Chondrocyte (in vitro differentiated cells): ENCODE results near the gene RGS1. TPM values are rescaled to one million over a fixed set of nuclear protein-coding genes. Genes with fewer than 3 reads are reported as not detected.

Source experiments
- DNase-seq: peaks from one replicate; pipeline ENCODE4 v3.0.0; 2021; ENCODE audit warnings: mixed read lengths, low spot score
- H3K27ac Mint-ChIP-seq: one replicate; pipeline ENCODE4 v1.8.0; 2021; ENCODE audit warnings: mild to moderate bottlenecking, moderate library complexity, mixed read lengths; ENCODE audit not compliant: unreplicated experiment
- H3K27me3 Mint-ChIP-seq: 2 replicates; pipeline ENCODE4 v1.8.0; 2021; ENCODE audit warnings: low read depth, mixed read lengths
- H3K36me3 Mint-ChIP-seq: 2 replicates; pipeline ENCODE4 v1.8.0; 2021; ENCODE audit warnings: low read depth, mixed read lengths
- H3K4me1 Mint-ChIP-seq: 2 replicates; pipeline ENCODE4 v1.8.0; 2021; ENCODE audit warnings: low read depth, mild to moderate bottlenecking, mixed read lengths
- H3K4me3 Mint-ChIP-seq: one replicate; pipeline ENCODE4 v1.8.0; 2021; ENCODE audit warnings: mild to moderate bottlenecking, moderate library complexity, mixed read lengths; ENCODE audit not compliant: unreplicated experiment
- H3K9me3 Mint-ChIP-seq: 2 replicates; pipeline ENCODE4 v1.8.0; 2021; ENCODE audit warnings: low read depth, mixed read lengths
- total RNA-seq: library from RNA; stranded (reverse); gene quantifications from 3 replicates; pipeline ENCODE4 v1.2.1, GENCODE V29; 2021
- TF ChIP-seq, protein P1 (sequence below): fragments of 200-600 bp; sonication (generic); IDR thresholded peaks from 2 replicates; pipeline ENCODE4 v1.5.0; 2021; ENCODE audit warnings: antibody characterized with exemption, mild to moderate bottlenecking, moderate library complexity

The RGS1 gene
- total RNA-seq, 1 donor from 2014 or later: not detected

DNA sequence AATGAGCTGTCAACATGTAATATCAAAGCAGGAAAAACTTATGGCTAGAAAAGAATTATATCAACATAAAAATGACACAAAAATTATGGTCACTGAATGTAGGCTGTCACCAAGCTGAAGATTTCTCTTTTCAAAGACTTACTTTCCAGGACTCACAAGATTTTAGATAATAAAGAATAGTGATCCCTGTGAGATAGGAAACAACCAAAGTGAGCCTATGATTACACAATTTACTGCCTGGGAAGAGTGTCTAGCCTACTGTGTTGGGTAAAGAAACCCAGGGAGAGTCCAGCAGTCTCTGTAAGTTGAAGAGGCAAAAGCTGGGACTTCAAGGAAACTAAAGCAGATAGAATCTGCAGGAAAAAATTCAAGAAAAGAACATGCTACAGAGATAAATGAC, 20.2 kb upstream of the RGS1 start:
- H3K9me3 Mint-ChIP-seq: peaks cover 8% of the 10 kb centered on the region
- no peaks in the 10 kb centered on the region for H3K27me3 Mint-ChIP-seq
- TF ChIP-seq, protein P1, sequence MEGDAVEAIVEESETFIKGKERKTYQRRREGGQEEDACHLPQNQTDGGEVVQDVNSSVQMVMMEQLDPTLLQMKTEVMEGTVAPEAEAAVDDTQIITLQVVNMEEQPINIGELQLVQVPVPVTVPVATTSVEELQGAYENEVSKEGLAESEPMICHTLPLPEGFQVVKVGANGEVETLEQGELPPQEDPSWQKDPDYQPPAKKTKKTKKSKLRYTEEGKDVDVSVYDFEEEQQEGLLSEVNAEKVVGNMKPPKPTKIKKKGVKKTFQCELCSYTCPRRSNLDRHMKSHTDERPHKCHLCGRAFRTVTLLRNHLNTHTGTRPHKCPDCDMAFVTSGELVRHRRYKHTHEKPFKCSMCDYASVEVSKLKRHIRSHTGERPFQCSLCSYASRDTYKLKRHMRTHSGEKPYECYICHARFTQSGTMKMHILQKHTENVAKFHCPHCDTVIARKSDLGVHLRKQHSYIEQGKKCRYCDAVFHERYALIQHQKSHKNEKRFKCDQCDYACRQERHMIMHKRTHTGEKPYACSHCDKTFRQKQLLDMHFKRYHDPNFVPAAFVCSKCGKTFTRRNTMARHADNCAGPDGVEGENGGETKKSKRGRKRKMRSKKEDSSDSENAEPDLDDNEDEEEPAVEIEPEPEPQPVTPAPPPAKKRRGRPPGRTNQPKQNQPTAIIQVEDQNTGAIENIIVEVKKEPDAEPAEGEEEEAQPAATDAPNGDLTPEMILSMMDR: no peak
- no peak overlapping the region for H3K27ac Mint-ChIP-seq
- no peak overlapping the region for H3K4me3 Mint-ChIP-seq
- DNase-seq: no peak
- H3K36me3 Mint-ChIP-seq: peaks cover 2% of the 10 kb centered on the region
- peaks cover 47% of the 10 kb centered on the region for H3K4me1 Mint-ChIP-seq

DNA sequence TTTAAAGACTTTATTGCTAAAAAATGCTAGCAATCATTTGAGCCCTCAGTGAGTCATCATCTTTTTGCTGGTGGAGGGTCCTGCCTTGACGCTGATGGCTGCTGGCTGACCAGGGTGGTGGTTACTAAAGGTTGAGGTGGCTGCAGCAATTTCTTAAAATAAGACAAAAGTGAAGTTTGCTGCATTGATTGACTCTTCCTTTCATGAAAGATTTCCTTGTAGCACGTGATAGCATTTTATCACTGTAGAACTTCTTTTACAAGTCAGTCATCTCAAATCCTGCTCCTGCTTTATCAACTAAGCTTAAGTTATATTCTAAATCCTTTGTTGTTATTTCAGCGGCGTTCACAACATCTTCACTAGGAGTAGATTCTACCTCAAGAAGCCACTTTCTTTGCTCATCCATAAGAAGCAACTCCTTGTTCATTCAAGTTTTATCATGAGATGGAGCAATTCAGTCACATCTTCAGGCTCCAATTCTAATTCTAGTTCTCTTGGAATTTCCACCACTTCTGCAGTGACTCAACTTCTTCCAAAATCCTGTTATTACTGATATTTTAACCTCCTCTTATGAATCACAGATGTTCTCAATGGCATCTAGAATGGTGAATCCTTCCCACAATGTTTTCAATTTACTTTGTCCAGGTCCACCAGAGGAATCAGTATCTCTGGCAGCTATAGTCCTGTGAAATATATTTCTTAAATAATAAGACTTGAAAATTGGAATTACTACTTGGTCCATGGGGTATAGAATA, 17.6 kb upstream of the RGS1 start:
- H3K9me3 Mint-ChIP-seq: peaks cover 8% of the 10 kb centered on the region
- no peak overlapping the region for H3K4me3 Mint-ChIP-seq
- H3K4me1 Mint-ChIP-seq: peaks cover 36% of the 10 kb centered on the region
- no peak overlapping the region for H3K27ac Mint-ChIP-seq
- no peak for DNase-seq
- peaks cover 2% of the 10 kb centered on the region for H3K36me3 Mint-ChIP-seq
- TF ChIP-seq, protein P1: no peak
- no peaks in the 10 kb centered on the region for H3K27me3 Mint-ChIP-seq

DNA sequence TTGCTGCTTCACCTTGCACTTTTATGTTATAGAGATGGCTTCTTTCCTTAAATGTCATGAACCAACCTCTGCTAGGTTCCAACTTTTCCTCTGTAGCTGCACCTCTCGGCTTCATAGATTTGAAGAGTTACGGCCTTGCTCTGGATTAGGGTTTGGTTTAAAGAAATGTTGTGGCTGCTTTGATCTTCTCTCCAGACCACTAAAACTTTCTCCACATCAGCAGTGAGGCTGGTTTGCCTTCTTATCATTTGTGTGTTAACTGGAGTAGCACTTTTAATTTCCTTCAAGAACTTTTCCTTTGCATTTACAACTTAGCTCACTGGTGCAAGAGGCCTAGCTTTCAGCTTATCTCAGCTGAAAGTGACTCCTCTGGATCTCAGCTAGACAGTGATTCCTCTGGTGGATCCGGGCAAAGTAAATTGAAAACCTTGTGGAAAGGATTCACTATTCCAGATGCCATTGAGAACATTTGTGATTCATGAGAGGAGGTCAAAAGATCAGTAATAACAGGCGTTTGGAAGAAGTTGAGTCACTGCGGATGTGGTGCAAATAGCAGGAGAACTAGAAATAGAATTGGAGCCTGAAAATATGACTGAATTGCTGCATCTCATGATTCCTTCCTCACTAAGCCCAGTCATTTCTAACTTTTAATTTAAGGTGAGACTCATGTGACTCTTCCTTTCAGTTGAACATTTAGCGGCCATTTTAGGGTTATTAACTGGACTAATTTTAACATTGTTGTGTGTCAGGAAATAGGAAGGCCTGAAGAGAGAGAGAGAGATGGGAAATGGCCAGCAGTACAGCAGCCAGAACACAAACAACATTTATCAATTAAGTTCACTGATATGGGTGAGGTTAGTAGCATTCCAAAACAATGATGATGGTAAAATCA, 16.2 kb upstream of the RGS1 start:
- Mint-ChIP-seq H3K9me3 (peaks cover 6% of the 10 kb centered on the region), H3K4me3 (no peak overlapping the region), H3K27ac (peak overlapping the region; percentile 96), H3K36me3 (peaks cover 2% of the 10 kb centered on the region), H3K4me1 (peaks cover 32% of the 10 kb centered on the region), H3K27me3 (no peaks in the 10 kb centered on the region)
- TF ChIP-seq, protein P1: no peak
- no peak for DNase-seq

DNA sequence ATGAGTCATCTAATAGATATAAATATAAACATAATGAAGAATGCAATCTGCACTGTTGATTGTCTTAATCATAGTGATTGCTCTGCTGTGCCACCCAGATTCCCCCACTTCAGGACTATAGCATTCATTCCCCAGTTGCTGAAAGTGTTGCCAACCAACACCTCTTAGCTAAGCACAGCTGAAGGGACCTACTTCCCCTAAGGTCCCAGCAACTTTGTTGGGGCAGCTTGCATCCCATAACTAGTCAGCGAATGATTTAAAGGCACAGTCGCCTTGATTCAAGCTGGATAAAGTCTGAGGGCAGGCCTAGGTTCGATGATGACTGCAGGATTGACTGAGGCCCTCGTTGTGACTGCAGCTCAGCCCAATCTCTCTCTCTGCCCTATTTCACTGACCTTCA, 14.3 kb upstream of the RGS1 start:
- Mint-ChIP-seq H3K36me3 (peaks cover 2% of the 10 kb centered on the region), H3K9me3 (peaks cover 1% of the 10 kb centered on the region), H3K4me1 (peaks cover 32% of the 10 kb centered on the region), H3K27me3 (no peaks in the 10 kb centered on the region), H3K27ac (no peak overlapping the region), H3K4me3 (no peak overlapping the region)
- DNase-seq: no peak
- TF ChIP-seq, protein P1: no peak

GRCh38 chr1:192563129-192563528, 12.4 kb upstream of the RGS1 start:
- TF ChIP-seq, protein P1: no peak
- Mint-ChIP-seq H3K36me3 (peaks cover 1% of the 10 kb centered on the region), H3K4me3 (no peak overlapping the region), H3K27me3 (no peaks in the 10 kb centered on the region), H3K9me3 (peaks cover 2% of the 10 kb centered on the region), H3K27ac (no peak overlapping the region), H3K4me1 (peaks cover 25% of the 10 kb centered on the region)
- no peak for DNase-seq
